ENCODE data around the gene CDH8.
"Not testable (repeated sequence)": the region's sequence is repeated elsewhere in the genome, so short reads cannot be mapped to it uniquely, and the experiment has no call there.

The CDH8 gene

GRCh38 chr16:61944004-61944403 lies 92.2 kb downstream of the CDH8 start:
- Histone ChIP-seq H3K27me3 (ENCODE audit: control insufficient read depth, insufficient read depth, low read length, poor library complexity, severe bottlenecking) (peaks cover 10% of the 10 kb centered on the region), H3K9me3 (ENCODE audit: control insufficient read depth, low read length) (no peaks in the 10 kb centered on the region), H3K4me1 (ENCODE audit: control insufficient read depth, insufficient read depth, low read length) (no peaks in the 10 kb centered on the region), H3K4me3 (ENCODE audit: insufficient read depth, low read depth, low read length) (no peak overlapping the region), H3K27ac (ENCODE audit: insufficient read depth, low read depth, low read length, poor library complexity, severe bottlenecking) (no peak overlapping the region), H3K36me3 (ENCODE audit: control insufficient read depth, insufficient read depth, low read length) (no peaks in the 10 kb centered on the region)
- WGBS, 2 experiments, result 90 to 93% methylated on average over 3 of the region's 3 CpGs

- Histone ChIP-seq H3K27ac (ENCODE audit: insufficient read depth, low read depth, low read length, poor library complexity, severe bottlenecking) (no peak overlapping the region), H3K4me1 (ENCODE audit: control insufficient read depth, insufficient read depth, low read length) (no peaks in the 10 kb centered on the region), H3K4me3 (ENCODE audit: insufficient read depth, low read depth, low read length) (no peak overlapping the region), H3K27me3 (ENCODE audit: control insufficient read depth, insufficient read depth, low read length, poor library complexity, severe bottlenecking) (no peaks in the 10 kb centered on the region), H3K9me3 (ENCODE audit: control insufficient read depth, low read length) (no peaks in the 10 kb centered on the region), H3K36me3 (ENCODE audit: control insufficient read depth, insufficient read depth, low read length) (no peaks in the 10 kb centered on the region)
- 92 to 93% methylated on average over 9 to 10 of the region's 10 CpGs for WGBS, 2 experiments
Observed at GRCh38 chr16:61940611-61941010, 95.6 kb downstream of the CDH8 start.

GRCh38 chr16:61937646-61938045 lies 98.6 kb downstream of the CDH8 start:
- Histone ChIP-seq H3K4me3 (ENCODE audit: insufficient read depth, low read depth, low read length) (no peak overlapping the region), H3K9me3 (ENCODE audit: control insufficient read depth, low read length) (no peaks in the 10 kb centered on the region), H3K36me3 (ENCODE audit: control insufficient read depth, insufficient read depth, low read length) (no peaks in the 10 kb centered on the region), H3K4me1 (ENCODE audit: control insufficient read depth, insufficient read depth, low read length) (no peaks in the 10 kb centered on the region), H3K27me3 (ENCODE audit: control insufficient read depth, insufficient read depth, low read length, poor library complexity, severe bottlenecking) (no peaks in the 10 kb centered on the region), H3K27ac (ENCODE audit: insufficient read depth, low read depth, low read length, poor library complexity, severe bottlenecking) (no peak overlapping the region)

DNA sequence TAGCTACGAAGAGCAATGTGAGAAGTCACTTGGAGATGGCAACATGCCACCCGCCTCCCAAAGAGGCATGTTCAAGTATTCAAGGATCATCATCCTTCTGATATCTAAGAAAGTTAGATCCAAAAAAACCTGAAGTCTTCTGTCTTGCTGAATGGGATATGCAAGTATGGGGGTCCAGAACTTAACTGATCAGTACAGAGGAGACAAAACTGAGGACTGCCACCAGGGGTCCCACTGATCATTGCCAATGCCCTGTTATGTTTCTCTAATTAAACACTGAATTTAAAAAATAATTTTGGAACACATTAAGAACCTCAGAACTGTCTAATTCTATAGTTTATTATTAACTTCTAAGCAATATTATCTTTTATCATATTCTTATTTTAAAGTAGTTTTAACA lies 99.7 kb downstream of the CDH8 start:
- H3K27me3 ChIP-seq (ENCODE audit: control insufficient read depth, insufficient read depth, low read length, poor library complexity, severe bottlenecking), result no peaks in the 10 kb centered on the region
- H3K27ac ChIP-seq (ENCODE audit: insufficient read depth, low read depth, low read length, poor library complexity, severe bottlenecking), result no peak overlapping the region
- 83 to 88% methylated on average over 2 of the region's 2 CpGs for WGBS, 2 experiments
- no peaks in the 10 kb centered on the region for H3K36me3 ChIP-seq (ENCODE audit: control insufficient read depth, insufficient read depth, low read length)
- H3K9me3 ChIP-seq (ENCODE audit: control insufficient read depth, low read length), result no peaks in the 10 kb centered on the region
- no peak overlapping the region for H3K4me3 ChIP-seq (ENCODE audit: insufficient read depth, low read depth, low read length)
- no peaks in the 10 kb centered on the region for H3K4me1 ChIP-seq (ENCODE audit: control insufficient read depth, insufficient read depth, low read length)

DNA sequence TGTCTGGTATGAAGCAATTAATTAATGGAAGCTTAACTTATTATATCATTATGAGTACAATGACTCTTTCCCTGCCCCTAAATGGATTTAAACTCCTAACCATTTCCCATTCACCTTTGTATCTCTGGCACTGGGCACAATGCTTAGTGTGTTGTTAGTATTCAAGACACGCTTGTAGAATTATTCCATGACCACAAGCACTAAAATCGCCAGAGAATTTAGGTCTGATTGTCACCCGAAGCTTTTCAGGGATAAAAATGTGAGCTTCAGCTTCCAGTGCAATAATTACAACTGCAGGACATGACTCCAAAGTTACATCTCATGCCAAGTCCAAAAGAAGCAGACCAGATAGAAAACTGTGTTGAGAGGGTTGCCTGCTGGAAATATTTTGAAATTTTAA lies 101.6 kb downstream of the CDH8 start:
- H3K27me3 ChIP-seq (ENCODE audit: control insufficient read depth, insufficient read depth, low read length, poor library complexity, severe bottlenecking), result no peaks in the 10 kb centered on the region
- H3K4me3 ChIP-seq (ENCODE audit: insufficient read depth, low read depth, low read length), result no peak overlapping the region
- no peaks in the 10 kb centered on the region for H3K9me3 ChIP-seq (ENCODE audit: control insufficient read depth, low read length)
- WGBS, 2 experiments, result 90 to 92% methylated on average over 3 of the region's 3 CpGs
- no peak overlapping the region for H3K27ac ChIP-seq (ENCODE audit: insufficient read depth, low read depth, low read length, poor library complexity, severe bottlenecking)
- H3K4me1 ChIP-seq (ENCODE audit: control insufficient read depth, insufficient read depth, low read length), result no peaks in the 10 kb centered on the region
- no peaks in the 10 kb centered on the region for H3K36me3 ChIP-seq (ENCODE audit: control insufficient read depth, insufficient read depth, low read length)

DNA sequence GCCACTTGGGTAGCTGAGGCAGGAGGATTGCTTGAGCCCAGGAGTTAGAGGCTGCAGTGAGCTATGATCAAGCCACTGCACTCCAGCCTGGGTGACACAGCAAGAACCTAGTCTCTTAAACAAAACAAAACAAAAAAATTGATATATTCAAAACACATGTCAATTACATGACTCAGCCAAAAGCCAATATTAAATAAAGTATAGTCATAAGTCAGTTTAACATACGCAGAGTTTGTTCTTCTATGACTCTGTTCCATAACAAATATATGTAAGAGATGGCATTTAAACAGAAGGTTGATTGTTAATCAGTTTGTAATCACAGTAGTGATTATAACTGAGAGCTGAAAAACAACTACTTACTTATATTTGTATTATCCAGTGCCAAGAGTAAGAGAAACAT lies 106.5 kb downstream of the CDH8 start:
- no peak overlapping the region for H3K27ac ChIP-seq (ENCODE audit: insufficient read depth, low read depth, low read length, poor library complexity, severe bottlenecking)
- H3K27me3 ChIP-seq (ENCODE audit: control insufficient read depth, insufficient read depth, low read length, poor library complexity, severe bottlenecking), result no peaks in the 10 kb centered on the region
- H3K4me1 ChIP-seq (ENCODE audit: control insufficient read depth, insufficient read depth, low read length), result no peaks in the 10 kb centered on the region
- H3K36me3 ChIP-seq (ENCODE audit: control insufficient read depth, insufficient read depth, low read length), result no peaks in the 10 kb centered on the region
- H3K4me3 ChIP-seq (ENCODE audit: insufficient read depth, low read depth, low read length), result no peak overlapping the region
- no peaks in the 10 kb centered on the region for H3K9me3 ChIP-seq (ENCODE audit: control insufficient read depth, low read length)
- WGBS, 2 experiments, result 100% methylated on average over 1 of the region's 1 CpG

- H3K9me3 ChIP-seq (ENCODE audit: control insufficient read depth, low read length), result no peaks in the 10 kb centered on the region
- H3K4me3 ChIP-seq (ENCODE audit: insufficient read depth, low read depth, low read length), result no peak overlapping the region
- no peaks in the 10 kb centered on the region for H3K4me1 ChIP-seq (ENCODE audit: control insufficient read depth, insufficient read depth, low read length)
- H3K27ac ChIP-seq (ENCODE audit: insufficient read depth, low read depth, low read length, poor library complexity, severe bottlenecking), result no peak overlapping the region
- 91 to 96% methylated on average over 2 to 3 of the region's 3 CpGs for WGBS, 2 experiments
- no peaks in the 10 kb centered on the region for H3K27me3 ChIP-seq (ENCODE audit: control insufficient read depth, insufficient read depth, low read length, poor library complexity, severe bottlenecking)
- no peaks in the 10 kb centered on the region for H3K36me3 ChIP-seq (ENCODE audit: control insufficient read depth, insufficient read depth, low read length)
Observed at GRCh38 chr16:61926766-61927165, 109.5 kb downstream of the CDH8 start.

DNA sequence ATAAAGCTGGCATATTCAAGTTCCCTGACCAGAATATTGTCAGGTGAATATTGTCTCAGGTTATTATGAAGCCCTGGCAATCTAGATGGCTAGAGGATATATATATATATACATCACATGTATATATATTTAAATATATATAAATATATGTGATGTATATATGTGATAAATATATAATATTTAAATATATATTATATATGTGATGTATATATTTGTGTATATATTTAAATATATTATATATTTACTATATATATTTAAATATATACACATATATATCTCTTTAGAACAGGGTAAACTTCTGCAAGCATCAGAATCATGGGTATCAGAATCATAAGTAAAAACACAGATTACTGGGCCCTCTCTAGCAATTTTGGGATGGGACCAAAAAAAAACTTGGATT lies 112.6 kb downstream of the CDH8 start:
- Histone ChIP-seq H3K36me3 (ENCODE audit: control insufficient read depth, insufficient read depth, low read length) (no peaks in the 10 kb centered on the region), H3K9me3 (ENCODE audit: control insufficient read depth, low read length) (no peaks in the 10 kb centered on the region), H3K4me3 (ENCODE audit: insufficient read depth, low read depth, low read length) (no peak overlapping the region), H3K4me1 (ENCODE audit: control insufficient read depth, insufficient read depth, low read length) (no peaks in the 10 kb centered on the region), H3K27me3 (ENCODE audit: control insufficient read depth, insufficient read depth, low read length, poor library complexity, severe bottlenecking) (no peaks in the 10 kb centered on the region), H3K27ac (ENCODE audit: insufficient read depth, low read depth, low read length, poor library complexity, severe bottlenecking) (no peak overlapping the region)

DNA sequence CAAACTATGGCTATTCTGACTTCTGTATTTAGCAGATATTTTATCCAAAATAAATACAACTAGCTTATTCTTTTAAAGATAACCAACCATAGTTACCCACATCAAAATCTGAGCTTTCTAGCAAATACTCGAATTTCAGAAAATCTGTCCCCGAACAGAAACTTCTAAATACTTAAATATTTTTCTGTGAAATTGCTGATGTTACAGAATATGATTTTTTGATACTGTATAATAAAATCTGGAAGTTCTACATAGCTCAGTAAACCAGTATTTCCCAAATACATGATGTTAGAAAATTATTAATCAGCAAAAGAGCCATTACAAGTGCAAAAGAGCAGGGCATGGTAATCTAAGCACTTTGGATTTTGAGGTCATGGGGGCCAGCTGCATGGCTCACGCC lies 114.9 kb downstream of the CDH8 start:
- Histone ChIP-seq H3K27me3 (ENCODE audit: control insufficient read depth, insufficient read depth, low read length, poor library complexity, severe bottlenecking) (no peaks in the 10 kb centered on the region), H3K4me3 (ENCODE audit: insufficient read depth, low read depth, low read length) (no peak overlapping the region), H3K4me1 (ENCODE audit: control insufficient read depth, insufficient read depth, low read length) (no peaks in the 10 kb centered on the region), H3K27ac (ENCODE audit: insufficient read depth, low read depth, low read length, poor library complexity, severe bottlenecking) (no peak overlapping the region), H3K9me3 (ENCODE audit: control insufficient read depth, low read length) (no peaks in the 10 kb centered on the region), H3K36me3 (ENCODE audit: control insufficient read depth, insufficient read depth, low read length) (no peaks in the 10 kb centered on the region)
- whole genome bisulfite sequencing, 2 experiments, result 95 to 97% methylated on average over 2 of the region's 3 CpGs

GRCh38 chr16:61917865-61918826 lies 118.1 kb downstream of the CDH8 start:
- H3K27me3 ChIP-seq (ENCODE audit: control insufficient read depth, insufficient read depth, low read length, poor library complexity, severe bottlenecking); H3K9me3 ChIP-seq (ENCODE audit: control insufficient read depth, low read length); H3K4me3 ChIP-seq (ENCODE audit: insufficient read depth, low read depth, low read length); H3K27ac ChIP-seq (ENCODE audit: insufficient read depth, low read depth, low read length, poor library complexity, severe bottlenecking); H3K36me3 ChIP-seq (ENCODE audit: control insufficient read depth, insufficient read depth, low read length); H3K4me1 ChIP-seq (ENCODE audit: control insufficient read depth, insufficient read depth, low read length): not testable (repeated sequence)
- 65 to 72% methylated on average over 23 to 25 of the region's 37 CpGs for WGBS, 2 experiments

Data from ectodermal cell (in vitro differentiated cells).